KMS-11 (cell line): ENCODE data around the gene CHST14.
A peak's percentile ranks its signal among the peaks of the same experiment; 100 is the strongest.

Experiments
- H2AFZ ChIP-seq: fragments of 200-600 bp; sonication (generic); 2 replicates; pipeline ENCODE4 v1.6.1; 2016; ENCODE audit warnings: antibody characterized with exemption, mixed run types, low read depth
- H3K27ac ChIP-seq: fragments of 200-600 bp; sonication (generic); 2 replicates; pipeline ENCODE4 v1.6.1; 2016; ENCODE audit warnings: mild to moderate bottlenecking, mixed run types
- H3K27me3 ChIP-seq: fragments of 200-600 bp; sonication (generic); 2 replicates; pipeline ENCODE4 v1.6.1; 2017; ENCODE audit warnings: mild to moderate bottlenecking, low read depth, mixed run types, moderate library complexity; ENCODE audit not compliant: insufficient read depth
- H3K36me3 ChIP-seq: fragments of 200-600 bp; sonication (generic); 2 replicates; pipeline ENCODE4 v1.6.1; 2017; ENCODE audit warnings: mild to moderate bottlenecking, mixed run types; ENCODE audit not compliant: insufficient read depth
- H3K4me1 ChIP-seq: fragments of 200-600 bp; sonication (generic); 2 replicates; pipeline ENCODE4 v1.6.1; 2016; ENCODE audit warnings: mild to moderate bottlenecking, low read depth, mixed run types; ENCODE audit not compliant: poor library complexity, severe bottlenecking
- H3K4me2 ChIP-seq: fragments of 200-600 bp; sonication (generic); 2 replicates; pipeline ENCODE4 v1.7.0; 2016; ENCODE audit warnings: mild to moderate bottlenecking, mixed run types
- H3K4me3 ChIP-seq: fragments of 200-600 bp; sonication (generic); IDR thresholded peaks from 2 replicates; pipeline ENCODE4 v1.6.1; 2017; ENCODE audit warnings: low read depth, low read length, mixed read lengths; ENCODE audit not compliant: insufficient read depth
- H3K79me2 ChIP-seq: fragments of 200-600 bp; sonication (generic); 2 replicates; pipeline ENCODE4 v1.6.1; 2016; ENCODE audit warnings: low read depth, mixed run types; ENCODE audit not compliant: insufficient read depth
- H3K9ac ChIP-seq: fragments of 200-600 bp; sonication (generic); 2 replicates; pipeline ENCODE4 v1.6.1; 2016; ENCODE audit warnings: mild to moderate bottlenecking, mixed run types
- H4K20me1 ChIP-seq: fragments of 200-600 bp; sonication (generic); 2 replicates; pipeline ENCODE4 v1.6.1; 2016; ENCODE audit warnings: mild to moderate bottlenecking, mixed run types; ENCODE audit not compliant: insufficient read depth
- TF ChIP-seq, protein P1 (sequence below): fragments of 200-600 bp; sonication (generic); conservative IDR thresholded peaks from 2 replicates; pipeline ENCODE4 v1.6.1; 2017; ENCODE audit warnings: low read depth, mild to moderate bottlenecking, antibody characterized with exemption, low read length, moderate library complexity, mixed read lengths

The CHST14 gene

DNA sequence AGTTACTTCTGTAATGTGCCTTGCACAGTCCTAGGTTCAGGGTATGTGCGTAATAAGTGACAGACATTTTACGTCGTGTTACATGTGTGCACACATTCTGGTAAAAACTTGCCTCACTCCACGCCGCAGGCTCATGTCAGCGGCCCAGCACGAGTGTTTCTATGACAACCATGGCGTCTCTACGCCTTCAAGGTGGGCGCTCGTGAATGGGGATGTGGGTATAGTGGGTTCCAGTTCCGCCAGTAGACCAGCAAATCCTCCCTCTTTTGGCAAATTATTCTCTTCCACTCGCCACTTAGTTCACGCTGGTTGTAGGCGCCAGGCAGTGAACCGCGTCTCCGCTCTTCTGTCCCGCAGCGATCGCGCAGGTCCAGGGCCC lies 40.3 kb downstream of the CHST14 start:
- Histone ChIP-seq H3K4me3 (no peak overlapping the region), H3K79me2 (no peaks in the 10 kb centered on the region), H3K4me2 (peak overlapping the region; percentile 48; the same call in 1 of the 2 replicates), H3K27me3 (peaks cover 2% of the 10 kb centered on the region; the same call in 1 of the 2 replicates), H2AFZ (peak overlapping the region; percentile 61; the same call in 1 of the 2 replicates), H3K27ac (no peak overlapping the region), H4K20me1 (no peaks in the 10 kb centered on the region), H3K36me3 (no peaks in the 10 kb centered on the region), H3K9ac (no peak overlapping the region), H3K4me1 (peaks cover 13% of the 10 kb centered on the region)
- TF ChIP-seq, protein P1, sequence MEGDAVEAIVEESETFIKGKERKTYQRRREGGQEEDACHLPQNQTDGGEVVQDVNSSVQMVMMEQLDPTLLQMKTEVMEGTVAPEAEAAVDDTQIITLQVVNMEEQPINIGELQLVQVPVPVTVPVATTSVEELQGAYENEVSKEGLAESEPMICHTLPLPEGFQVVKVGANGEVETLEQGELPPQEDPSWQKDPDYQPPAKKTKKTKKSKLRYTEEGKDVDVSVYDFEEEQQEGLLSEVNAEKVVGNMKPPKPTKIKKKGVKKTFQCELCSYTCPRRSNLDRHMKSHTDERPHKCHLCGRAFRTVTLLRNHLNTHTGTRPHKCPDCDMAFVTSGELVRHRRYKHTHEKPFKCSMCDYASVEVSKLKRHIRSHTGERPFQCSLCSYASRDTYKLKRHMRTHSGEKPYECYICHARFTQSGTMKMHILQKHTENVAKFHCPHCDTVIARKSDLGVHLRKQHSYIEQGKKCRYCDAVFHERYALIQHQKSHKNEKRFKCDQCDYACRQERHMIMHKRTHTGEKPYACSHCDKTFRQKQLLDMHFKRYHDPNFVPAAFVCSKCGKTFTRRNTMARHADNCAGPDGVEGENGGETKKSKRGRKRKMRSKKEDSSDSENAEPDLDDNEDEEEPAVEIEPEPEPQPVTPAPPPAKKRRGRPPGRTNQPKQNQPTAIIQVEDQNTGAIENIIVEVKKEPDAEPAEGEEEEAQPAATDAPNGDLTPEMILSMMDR, result no peak

DNA sequence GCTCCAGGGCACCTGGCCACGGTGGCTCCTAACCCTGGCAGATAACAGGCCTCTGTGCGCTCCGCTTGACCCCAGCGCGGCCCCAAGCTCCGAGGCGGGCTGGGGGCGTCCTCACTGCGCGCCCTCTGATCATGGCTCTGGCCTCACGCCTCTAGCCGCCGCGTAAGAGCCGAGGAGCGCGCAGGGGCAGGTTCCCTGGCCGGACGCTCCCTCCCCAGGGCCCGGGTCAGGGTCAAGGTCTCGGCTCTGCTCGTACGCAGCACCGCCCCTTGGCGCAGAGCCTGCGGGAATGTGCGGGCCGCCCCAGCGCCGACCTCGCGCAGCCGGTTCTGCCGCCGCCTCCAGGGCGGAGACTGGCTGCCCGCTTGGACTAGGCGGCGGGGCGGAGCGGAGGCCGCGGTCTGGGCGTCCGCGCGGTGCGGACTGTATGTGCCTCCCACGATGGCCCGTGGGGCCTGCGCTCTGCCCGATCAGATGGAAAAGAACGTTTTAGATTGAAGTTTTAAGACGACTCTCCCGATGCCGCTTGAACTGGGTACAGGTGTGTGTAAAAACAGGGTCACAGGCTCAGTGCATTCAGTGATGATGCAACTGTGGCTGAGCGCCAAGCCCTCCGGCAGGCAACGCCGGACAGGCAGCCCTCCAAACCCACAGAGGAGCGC lies 40.8 kb downstream of the CHST14 start:
- Histone ChIP-seq H3K27ac (no peak overlapping the region), H3K4me1 (peaks cover 10% of the 10 kb centered on the region), H3K9ac (no peak overlapping the region; the same call in 1 of the 2 replicates), H3K79me2 (no peaks in the 10 kb centered on the region), H3K36me3 (no peaks in the 10 kb centered on the region), H3K4me2 (peak overlapping the region; percentile 48; the same call in 1 of the 2 replicates), H2AFZ (peak overlapping the region; percentile 61; the same call in 1 of the 2 replicates), H4K20me1 (no peaks in the 10 kb centered on the region), H3K4me3 (no peak overlapping the region), H3K27me3 (peaks cover 2% of the 10 kb centered on the region; the same call in 1 of the 2 replicates)
- TF ChIP-seq, protein P1, result no peak

DNA sequence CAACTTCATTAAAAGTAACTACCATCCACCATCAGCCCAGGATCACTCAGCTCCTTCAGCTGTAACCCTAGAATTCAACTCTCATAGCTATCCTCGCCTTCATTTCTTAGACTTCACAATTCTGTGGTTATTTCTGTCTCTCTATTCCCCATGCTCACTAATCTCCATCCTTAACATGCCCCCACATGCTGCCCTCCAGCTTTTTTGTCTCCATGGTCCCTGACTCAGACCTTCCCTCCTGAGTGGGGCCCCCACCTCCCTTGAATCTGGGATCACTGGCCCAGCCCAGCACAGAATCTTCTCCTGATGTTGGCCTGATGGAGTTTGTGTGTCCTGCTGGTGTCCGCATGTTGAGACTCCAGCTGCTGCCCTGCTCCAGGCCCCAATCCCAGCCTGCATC lies 41.7 kb downstream of the CHST14 start:
- Histone ChIP-seq H3K36me3 (no peaks in the 10 kb centered on the region), H4K20me1 (no peaks in the 10 kb centered on the region), H3K9ac (no peak overlapping the region), H3K4me2 (no peak overlapping the region), H3K27me3 (peaks cover 2% of the 10 kb centered on the region; the same call in 1 of the 2 replicates), H3K27ac (no peak overlapping the region), H3K4me1 (peaks cover 3% of the 10 kb centered on the region), H3K79me2 (no peaks in the 10 kb centered on the region), H2AFZ (peak overlapping the region; percentile 61; the same call in 1 of the 2 replicates), H3K4me3 (no peak overlapping the region)
- TF ChIP-seq, protein P1, result no peak

DNA sequence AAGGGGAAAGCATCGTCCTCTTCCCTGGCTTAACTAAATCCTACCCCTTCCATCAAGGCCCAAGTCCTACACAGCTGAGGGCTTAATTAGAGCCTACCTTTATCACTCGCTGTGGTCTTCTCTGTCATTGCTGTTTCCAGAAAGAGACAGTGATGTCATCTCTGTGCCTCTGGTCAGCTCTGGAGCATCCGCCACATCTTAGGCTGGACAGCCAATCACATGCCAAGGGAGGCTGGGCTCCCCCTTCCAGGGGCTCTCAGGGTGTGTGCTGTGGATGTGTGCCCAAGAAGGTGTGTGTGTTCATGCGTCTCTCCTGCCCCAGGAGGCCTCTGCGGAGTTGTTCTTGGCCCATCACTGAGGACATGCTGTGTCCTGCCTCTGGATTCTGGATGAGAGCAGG lies 42.8 kb downstream of the CHST14 start:
- Histone ChIP-seq H3K4me1 (no peaks in the 10 kb centered on the region), H4K20me1 (no peaks in the 10 kb centered on the region)
- TF ChIP-seq, protein P1, result no peak

More for the DNA sequence above, 42.8 kb downstream of the CHST14 start:
- H3K36me3 ChIP-seq, result no peaks in the 10 kb centered on the region
- H3K79me2 ChIP-seq, result no peaks in the 10 kb centered on the region
- no peak overlapping the region for H3K4me3 ChIP-seq
- H3K4me2 ChIP-seq, result no peak overlapping the region
- no peak overlapping the region for H3K9ac ChIP-seq
- H3K27ac ChIP-seq, result no peak overlapping the region
- H2AFZ ChIP-seq, result no peak overlapping the region
- peaks cover 2% of the 10 kb centered on the region; the same call in 1 of the 2 replicates for H3K27me3 ChIP-seq
